Measurements from ENCODE around the gene CA5B. TPM values are rescaled to one million over a fixed set of nuclear protein-coding genes. Genes with fewer than 3 reads are reported as not detected.

CA5B gene
- total and polyA plus RNA-seq, 8 donors: 10.7 to 18.5 (median 15.3) TPM

GRCh38 chrX:15714529-15714928 is 23.5 kb upstream of the CA5B start:
- no peak for DNase-seq
- no peaks in the 10 kb centered on the region for H3K27me3 ChIP-seq
- H3K36me3 ChIP-seq: no peaks in the 10 kb centered on the region
- no peak for TF ChIP-seq CTCF (IDR thresholded peaks at IDR 0.05)
- no peaks in the 10 kb centered on the region for H3K9me3 ChIP-seq
- no peak overlapping the region for H3K4me3 ChIP-seq
- no peak overlapping the region for H3K27ac ChIP-seq
- no peaks in the 10 kb centered on the region for H3K4me1 ChIP-seq
- no peak for ATAC-seq
- intact Hi-C loops (cut with DNase I): no loop called here

- intact Hi-C loops (cut with DNase I): no loop called here
- no peak overlapping the region for H3K4me3 ChIP-seq
- no peaks in the 10 kb centered on the region for H3K9me3 ChIP-seq
- H3K4me1 ChIP-seq: no peaks in the 10 kb centered on the region
- no peak for DNase-seq
- TF ChIP-seq CTCF (IDR thresholded peaks at IDR 0.05): no peak
- ATAC-seq: no peak
- no peak overlapping the region for H3K27ac ChIP-seq
- H3K27me3 ChIP-seq: no peaks in the 10 kb centered on the region
- no peaks in the 10 kb centered on the region for H3K36me3 ChIP-seq
Measured at GRCh38 chrX:15718283-15718970, 19.6 kb upstream of the CA5B start.

DNA sequence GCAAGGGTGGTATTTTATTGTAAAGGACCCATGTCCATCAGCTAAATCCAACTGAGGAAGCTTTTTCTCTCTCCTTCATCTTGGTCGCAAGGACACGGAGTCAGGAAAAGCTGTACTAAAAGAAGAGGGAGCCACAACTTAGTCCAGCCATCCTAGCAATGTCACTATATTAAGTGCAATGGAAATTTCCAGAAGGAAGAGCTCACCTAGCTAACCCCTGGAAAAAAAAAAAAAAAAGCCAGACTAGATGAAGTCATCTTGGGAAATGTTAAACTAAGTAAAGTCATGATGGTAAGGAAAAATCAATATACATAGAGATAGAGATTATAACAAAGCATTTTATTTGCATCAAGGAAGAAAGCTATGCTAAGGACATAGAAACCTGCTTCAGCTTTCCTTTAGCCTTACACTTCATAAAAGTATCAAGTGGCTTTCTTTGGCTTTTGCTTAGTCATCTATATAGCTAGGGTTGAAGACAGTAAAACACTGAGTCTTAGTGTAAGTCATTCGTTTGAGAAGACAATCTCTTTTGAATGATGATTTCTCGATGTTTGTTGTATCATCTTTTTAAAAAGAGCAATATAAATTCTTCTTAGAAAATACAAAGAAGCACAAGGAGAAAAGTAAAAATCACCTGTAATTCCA is 18.6 kb upstream of the CA5B start:
- H3K4me3 ChIP-seq: no peak overlapping the region
- DNase-seq (no peak), ATAC-seq (no peak)
- no peaks in the 10 kb centered on the region for H3K4me1 ChIP-seq
- intact Hi-C loops (cut with DNase I): no loop called here
- no peaks in the 10 kb centered on the region for H3K36me3 ChIP-seq
- no peak overlapping the region for H3K27ac ChIP-seq
- H3K27me3 ChIP-seq: no peaks in the 10 kb centered on the region
- H3K9me3 ChIP-seq: no peaks in the 10 kb centered on the region
- TF ChIP-seq CTCF (IDR thresholded peaks at IDR 0.05): no peak

GRCh38 chrX:15721911-15722310 is 16.2 kb upstream of the CA5B start:
- Histone ChIP-seq H3K9me3 (no peaks in the 10 kb centered on the region), H3K4me3 (no peak overlapping the region), H3K36me3 (no peaks in the 10 kb centered on the region), H3K27ac (no peak overlapping the region), H3K4me1 (no peaks in the 10 kb centered on the region), H3K27me3 (no peaks in the 10 kb centered on the region)
- TF ChIP-seq CTCF (IDR thresholded peaks at IDR 0.05): no peak
- DNase-seq (no peak), ATAC-seq (no peak)
- intact Hi-C loops (cut with DNase I): no loop called here

DNA sequence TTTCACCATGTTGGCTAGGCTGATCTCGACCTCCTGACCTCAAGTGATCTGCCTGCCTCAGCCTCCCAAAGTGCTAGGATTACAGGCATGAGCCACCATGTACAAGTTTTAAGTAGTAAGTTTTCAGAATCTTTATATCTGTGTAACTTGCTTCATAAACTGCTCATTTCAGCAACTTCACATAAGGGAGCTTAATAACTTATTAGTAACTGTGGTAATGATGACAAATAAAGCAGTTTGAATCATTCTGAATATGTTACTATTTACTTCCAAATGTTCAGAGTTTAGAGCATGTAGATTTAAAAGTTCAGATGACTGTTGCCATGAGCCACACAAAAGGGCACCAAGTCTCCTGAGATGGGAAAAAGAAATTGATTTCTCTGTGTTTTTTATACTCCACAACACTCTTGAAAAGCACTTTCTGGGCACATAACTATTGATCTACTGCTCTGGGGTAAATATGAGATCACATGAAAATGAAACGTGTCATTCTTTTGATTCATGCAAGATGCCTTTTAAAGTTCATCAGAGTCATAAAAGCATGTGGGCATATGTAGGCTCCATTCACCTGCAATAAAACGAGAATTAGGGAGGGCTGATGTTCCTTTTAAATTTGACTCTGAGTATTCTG is 14.1 kb upstream of the CA5B start:
- Histone ChIP-seq H3K4me3 (no peak overlapping the region), H3K27ac (no peak overlapping the region), H3K27me3 (no peaks in the 10 kb centered on the region), H3K9me3 (no peaks in the 10 kb centered on the region), H3K36me3 (no peaks in the 10 kb centered on the region), H3K4me1 (no peaks in the 10 kb centered on the region)
- ATAC-seq (no peak), DNase-seq (no peak)
- intact Hi-C loops (cut with DNase I): no loop called here
- no peak for TF ChIP-seq CTCF (IDR thresholded peaks at IDR 0.05)
